Lower leg skin (tissue), 3 donors: ENCODE data around the gene INPP5B.

Source experiments
- POLR2A ChIP-seq, 2 donors: fragments of 450-650 bp; IDR thresholded peaks; one replicate each; pipeline ENCODE4 v1.6.1; 2016 to 2017; ENCODE audit warnings: antibody characterized with exemption in 2 of 2, mild to moderate bottlenecking in 1 of 2, moderate library complexity in 1 of 2
- TF ChIP-seq, protein P1 (sequence below), 3 donors: fragments of 450-650 bp; IDR thresholded peaks; one replicate each; pipeline ENCODE4 v1.5.1; 2016; ENCODE audit warnings: antibody characterized with exemption in 3 of 3, mild to moderate bottlenecking in 3 of 3, moderate library complexity in 2 of 3

DNA sequence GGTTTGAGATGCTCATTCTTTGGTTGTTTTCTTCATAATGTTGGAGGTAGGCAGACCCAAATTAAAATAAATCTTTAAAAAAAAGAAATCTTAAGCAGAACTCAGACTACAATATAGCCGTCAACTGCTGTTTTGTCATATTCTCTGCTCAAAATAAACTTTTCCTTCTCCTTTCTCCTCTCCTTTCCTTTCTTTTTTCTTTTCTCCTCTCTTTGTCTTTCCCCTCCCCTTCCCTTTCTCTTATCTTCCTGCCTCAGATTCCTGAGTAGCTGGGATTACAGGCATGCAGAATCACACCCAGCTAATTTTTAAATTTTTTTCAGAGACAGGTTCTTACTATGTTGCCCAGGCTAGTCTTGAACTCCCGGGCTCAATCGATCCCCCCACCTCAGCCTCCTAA is 62.7 kb downstream of the INPP5B start:
- TF ChIP-seq, protein P1, sequence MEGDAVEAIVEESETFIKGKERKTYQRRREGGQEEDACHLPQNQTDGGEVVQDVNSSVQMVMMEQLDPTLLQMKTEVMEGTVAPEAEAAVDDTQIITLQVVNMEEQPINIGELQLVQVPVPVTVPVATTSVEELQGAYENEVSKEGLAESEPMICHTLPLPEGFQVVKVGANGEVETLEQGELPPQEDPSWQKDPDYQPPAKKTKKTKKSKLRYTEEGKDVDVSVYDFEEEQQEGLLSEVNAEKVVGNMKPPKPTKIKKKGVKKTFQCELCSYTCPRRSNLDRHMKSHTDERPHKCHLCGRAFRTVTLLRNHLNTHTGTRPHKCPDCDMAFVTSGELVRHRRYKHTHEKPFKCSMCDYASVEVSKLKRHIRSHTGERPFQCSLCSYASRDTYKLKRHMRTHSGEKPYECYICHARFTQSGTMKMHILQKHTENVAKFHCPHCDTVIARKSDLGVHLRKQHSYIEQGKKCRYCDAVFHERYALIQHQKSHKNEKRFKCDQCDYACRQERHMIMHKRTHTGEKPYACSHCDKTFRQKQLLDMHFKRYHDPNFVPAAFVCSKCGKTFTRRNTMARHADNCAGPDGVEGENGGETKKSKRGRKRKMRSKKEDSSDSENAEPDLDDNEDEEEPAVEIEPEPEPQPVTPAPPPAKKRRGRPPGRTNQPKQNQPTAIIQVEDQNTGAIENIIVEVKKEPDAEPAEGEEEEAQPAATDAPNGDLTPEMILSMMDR (IDR thresholded peaks at IDR 0.05), result no peak
- TF ChIP-seq POLR2A (IDR thresholded peaks at IDR 0.05), result no peak
